ENCODE measurements around the gene PMEL.
"Not testable (repeated sequence)": the region's sequence is repeated elsewhere in the genome, so short reads cannot be mapped to it uniquely, and the experiment has no call there.

The PMEL gene

GRCh38 chr12:55982319-55982936, 16.6 kb upstream of the PMEL start:
- no peak overlapping the region for H3K4me3 ChIP-seq (replicated peaks; ENCODE audit: low read depth, low read length)
- TF ChIP-seq CTCF (IDR thresholded peaks at IDR 0.05; ENCODE audit: low read depth, low read length, missing control alignments), result no peak
- no peak for DNase-seq (ENCODE audit: extremely low read depth, low read depth)

- H3K4me3 ChIP-seq (replicated peaks; ENCODE audit: low read depth, low read length); DNase-seq (ENCODE audit: extremely low read depth, low read depth): not testable (repeated sequence)
Observed at GRCh38 chr12:55981882-55982281, 16.0 kb upstream of the PMEL start.

- no peak for TF ChIP-seq CTCF (IDR thresholded peaks at IDR 0.05; ENCODE audit: low read depth, low read length, missing control alignments)
- no peak overlapping the region for H3K4me3 ChIP-seq (replicated peaks; ENCODE audit: low read depth, low read length)
- DNase-seq (ENCODE audit: extremely low read depth, low read depth), result no peak
Observed at GRCh38 chr12:55979069-55979468, 13.2 kb upstream of the PMEL start.

- DNase-seq (ENCODE audit: extremely low read depth, low read depth), result no peak
- no peak overlapping the region for H3K4me3 ChIP-seq (replicated peaks; ENCODE audit: low read depth, low read length)
- no peak for TF ChIP-seq CTCF (IDR thresholded peaks at IDR 0.05; ENCODE audit: low read depth, low read length, missing control alignments)
Observed at GRCh38 chr12:55978393-55978792, 12.6 kb upstream of the PMEL start.

- DNase-seq (ENCODE audit: extremely low read depth, low read depth), result no peak
- peak overlapping the region; percentile 81 for H3K4me3 ChIP-seq (replicated peaks; ENCODE audit: low read depth, low read length)
- no peak for TF ChIP-seq CTCF (IDR thresholded peaks at IDR 0.05; ENCODE audit: low read depth, low read length, missing control alignments)
Observed at GRCh38 chr12:55974308-55974730, 8.5 kb upstream of the PMEL start.

GRCh38 chr12:55973599-55974307, 7.9 kb upstream of the PMEL start, which contains the start of gene RAB5B:
Gene RAB5B (plus strand): TSS chr12:55974078. CDS start chr12:55986961, 12,883 bp downstream.
- DNase-seq (ENCODE audit: extremely low read depth, low read depth), result peak; percentile 100
- peak within 1 kb of the TSS; percentile 81 for H3K4me3 ChIP-seq (replicated peaks; ENCODE audit: low read depth, low read length)
- TF ChIP-seq CTCF (IDR thresholded peaks at IDR 0.05; ENCODE audit: low read depth, low read length, missing control alignments), result no peak

GRCh38 chr12:55972911-55973598, 7.2 kb upstream of the PMEL start:
- no peak for TF ChIP-seq CTCF (IDR thresholded peaks at IDR 0.05; ENCODE audit: low read depth, low read length, missing control alignments)
- DNase-seq (ENCODE audit: extremely low read depth, low read depth), result no peak

More at GRCh38 chr12:55972911-55973598, 7.2 kb upstream of the PMEL start:
- peak overlapping the region; percentile 49 for H3K4me3 ChIP-seq (replicated peaks; ENCODE audit: low read depth, low read length)
